Measurements from ENCODE around the gene UNC5C. TPM values are rescaled to one million over a fixed set of nuclear protein-coding genes. Genes with fewer than 3 reads are reported as not detected.

The UNC5C gene
- total RNA-seq, 1 experiment from 2014 or later = 1.0 TPM

DNA sequence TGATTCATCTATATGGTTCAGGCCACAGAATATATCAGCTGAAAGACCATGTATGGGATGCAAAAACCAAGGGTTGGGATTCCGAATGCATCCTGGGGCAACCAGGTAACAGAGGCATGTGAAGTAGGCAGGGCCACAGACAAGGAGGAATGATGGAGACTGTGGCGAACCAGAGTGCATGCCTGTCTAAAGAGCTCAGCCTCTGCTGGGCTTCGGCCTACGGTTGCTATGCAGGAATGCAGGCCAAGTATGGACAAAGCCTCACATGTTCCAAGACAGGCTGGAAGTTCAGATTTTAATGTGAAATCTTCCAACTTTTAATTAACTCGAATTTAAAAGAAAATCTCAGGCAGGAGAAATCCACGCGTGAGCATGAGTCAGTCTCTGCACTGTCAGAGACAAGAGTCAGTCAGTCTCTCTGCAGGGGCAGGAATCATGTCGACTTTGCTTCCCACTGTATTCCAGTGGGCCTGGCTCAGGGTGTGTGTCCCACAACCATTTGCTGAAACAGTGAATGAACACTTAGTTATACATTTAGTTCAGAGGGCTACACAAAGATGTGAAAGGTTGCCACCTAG is 344.4 kb downstream of the UNC5C start:
- ChIA-PET POLR2A (no interaction called here), CTCF (interaction anchor here (0.6 to 1.9 kb wide), 25 partner anchors 8 to 1139 kb away, joined by 3 to 7 read pairs (median 4); no protein-coding TSS in a partner anchor)
- Mint-ChIP-seq H3K27me3 (ENCODE audit: low read depth) (no peaks in the 10 kb centered on the region), H3K4me3 (no peak overlapping the region), H3K4me1 (peaks cover 5% of the 10 kb centered on the region), H3K36me3 (no peaks in the 10 kb centered on the region), H3K27ac (no peak overlapping the region), H3K9me3 (no peaks in the 10 kb centered on the region)
- peak; percentile 72 for ATAC-seq
- DNase-seq (ENCODE audit: low spot score) = no peak
- TF ChIP-seq ZBTB21 (CRISPR knock-in tag; IDR thresholded peaks at IDR 0.05; ENCODE audit: borderline replicate concordance) (no peak), ZNF281 (CRISPR knock-in tag; IDR thresholded peaks at IDR 0.05) (no peak), ZNF219 (CRISPR knock-in tag; IDR thresholded peaks at IDR 0.05; ENCODE audit: borderline replicate concordance) (no peak), HMGXB4 (CRISPR knock-in tag; IDR thresholded peaks at IDR 0.05) (no peak), USF2 (CRISPR knock-in tag; IDR thresholded peaks at IDR 0.05) (no peak)
- TF ChIP-seq, protein P1, sequence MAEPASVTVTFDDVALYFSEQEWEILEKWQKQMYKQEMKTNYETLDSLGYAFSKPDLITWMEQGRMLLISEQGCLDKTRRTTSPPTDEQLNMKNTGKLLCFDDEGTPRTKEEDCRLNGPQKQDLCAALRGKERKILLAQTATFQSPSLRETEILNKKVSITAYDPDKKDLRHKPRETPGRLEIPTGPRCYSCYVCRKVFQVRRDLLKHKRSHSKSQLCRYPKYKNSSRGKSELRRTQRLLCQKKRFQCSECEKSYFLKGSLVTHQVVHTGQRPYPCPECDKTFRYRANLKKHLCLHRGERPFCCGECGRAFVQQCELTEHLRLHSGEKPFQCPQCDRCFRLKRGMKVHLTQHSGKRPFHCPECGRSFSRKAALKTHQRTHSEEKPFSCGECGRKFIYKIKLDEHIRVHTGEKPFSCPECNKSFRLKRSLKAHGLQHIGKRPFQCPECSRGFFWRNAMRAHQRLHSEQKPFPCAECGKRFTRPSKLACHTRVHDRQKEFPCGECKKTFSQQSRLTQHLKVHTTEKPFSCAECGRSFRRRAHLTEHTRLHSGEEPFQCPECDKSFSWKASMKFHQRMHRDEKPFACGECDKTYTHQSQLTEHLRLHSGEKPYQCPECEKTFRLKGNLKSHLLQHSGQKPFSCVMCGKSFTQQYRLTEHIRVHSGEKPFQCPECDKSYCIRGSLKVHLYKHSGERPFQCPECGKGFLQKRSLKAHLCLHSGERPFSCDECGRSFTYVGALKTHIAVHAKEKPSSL (CRISPR knock-in tag; conservative IDR thresholded peaks at IDR 0.05) = no peak

DNA sequence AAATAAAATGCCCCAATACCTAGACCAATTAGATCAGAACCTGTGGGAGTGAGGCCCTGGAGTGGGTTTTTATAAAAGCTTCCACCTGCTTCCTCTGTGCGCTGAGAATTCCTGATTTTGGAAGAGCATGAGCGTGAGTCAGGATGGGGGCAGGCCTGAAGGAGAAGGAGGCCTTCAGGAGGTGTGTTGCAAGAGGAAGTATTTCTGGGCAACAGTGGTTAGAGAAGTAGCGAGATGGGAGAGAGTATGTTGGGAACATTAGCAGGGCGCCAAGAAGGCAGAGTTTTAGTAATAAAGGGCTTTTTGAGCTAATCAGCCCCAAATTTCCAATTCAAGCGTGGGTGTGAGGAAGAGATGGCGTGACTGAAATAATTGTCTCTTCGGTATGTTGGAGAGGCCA is 349.8 kb downstream of the UNC5C start:
- Mint-ChIP-seq H3K27me3 (ENCODE audit: low read depth) (no peaks in the 10 kb centered on the region), H3K9me3 (no peaks in the 10 kb centered on the region), H3K4me1 (peaks cover under 1% of the 10 kb centered on the region; the same call in 1 of the 2 replicates), H3K36me3 (no peaks in the 10 kb centered on the region), H3K4me3 (no peak overlapping the region), H3K27ac (no peak overlapping the region)
- CTCF ChIA-PET = no interaction called here
- POLR2A ChIA-PET = no interaction called here
- no peak for ATAC-seq
- TF ChIP-seq CBFB (CRISPR knock-in tag; IDR thresholded peaks at IDR 0.05; ENCODE audit: low read depth) = no peak
- no peak for TF ChIP-seq NR3C1 (CRISPR knock-in tag; conservative IDR thresholded peaks at IDR 0.05; ENCODE audit: low read depth)
- TF ChIP-seq NFYB (CRISPR knock-in tag; conservative IDR thresholded peaks at IDR 0.05; ENCODE audit: low read depth) = no peak
- TF ChIP-seq ATF3 (CRISPR knock-in tag; conservative IDR thresholded peaks at IDR 0.05) = no peak
- no peak for TF ChIP-seq HMGA2 (CRISPR knock-in tag; IDR thresholded peaks at IDR 0.05)
- TF ChIP-seq TEAD1 (CRISPR knock-in tag; IDR thresholded peaks at IDR 0.05) = no peak
- no peak for TF ChIP-seq E2F1 (CRISPR knock-in tag; IDR thresholded peaks at IDR 0.05)
- no peak for TF ChIP-seq NFATC4 (CRISPR knock-in tag; IDR thresholded peaks at IDR 0.05)
- no peak for TF ChIP-seq FOXP1 (CRISPR knock-in tag; IDR thresholded peaks at IDR 0.05; ENCODE audit: borderline replicate concordance)
- TF ChIP-seq, protein P2, sequence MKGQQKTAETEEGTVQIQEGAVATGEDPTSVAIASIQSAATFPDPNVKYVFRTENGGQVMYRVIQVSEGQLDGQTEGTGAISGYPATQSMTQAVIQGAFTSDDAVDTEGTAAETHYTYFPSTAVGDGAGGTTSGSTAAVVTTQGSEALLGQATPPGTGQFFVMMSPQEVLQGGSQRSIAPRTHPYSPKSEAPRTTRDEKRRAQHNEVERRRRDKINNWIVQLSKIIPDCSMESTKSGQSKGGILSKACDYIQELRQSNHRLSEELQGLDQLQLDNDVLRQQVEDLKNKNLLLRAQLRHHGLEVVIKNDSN (CRISPR knock-in tag; IDR thresholded peaks at IDR 0.05) = no peak
- no peak for TF ChIP-seq ATF1 (CRISPR knock-in tag; IDR thresholded peaks at IDR 0.05)
- TF ChIP-seq RORB (CRISPR knock-in tag; IDR thresholded peaks at IDR 0.05) = no peak
- no peak for TF ChIP-seq MLX (CRISPR knock-in tag; IDR thresholded peaks at IDR 0.05)
- no peak for DNase-seq (ENCODE audit: low spot score)
